IPS DF 6.9 (cell line): Measurements from ENCODE around the gene VPS26A.
A peak's percentile ranks its signal among the peaks of the same experiment; 100 is the strongest.
"Not testable (repeated sequence)": the region's sequence is repeated elsewhere in the genome, so short reads cannot be mapped to it uniquely, and the experiment has no call there.

Experiments
- DNase-seq: peaks from one replicate; pipeline ENCODE4 v3.0.0-alpha.2; 2013; ENCODE audit warnings: low read depth, low spot score
- H3K27ac ChIP-seq: one replicate; pipeline ENCODE4 v1.5.1; 2013; ENCODE audit warnings: low read length, control low read depth
- H3K27me3 ChIP-seq: 2 replicates; pipeline ENCODE4 v1.6.1; 2013; ENCODE audit warnings: mild to moderate bottlenecking, low read length; ENCODE audit not compliant: control insufficient read depth, insufficient read depth
- H3K36me3 ChIP-seq: 2 replicates; pipeline ENCODE4 v1.6.1; 2013; ENCODE audit warnings: low read length; ENCODE audit not compliant: control insufficient read depth, insufficient read depth
- H3K4me1 ChIP-seq: 2 replicates; pipeline ENCODE4 v1.6.1; 2013; ENCODE audit warnings: low read length; ENCODE audit not compliant: control insufficient read depth, insufficient read depth
- H3K4me3 ChIP-seq: 2 replicates; pipeline ENCODE4 v1.5.1; 2013; ENCODE audit warnings: mild to moderate bottlenecking, low read length
- H3K9me3 ChIP-seq: 2 replicates; pipeline ENCODE4 v1.6.1; 2013; ENCODE audit warnings: low read length, inconsistent platforms; ENCODE audit not compliant: control insufficient read depth, insufficient read depth
- WGBS: extraction: QIAGEN DNeasy Blood & Tissue Kit; methylation state at CpG from one replicate; pipeline ENCODE4 v1.1.7; 2013; ENCODE audit warnings: mixed read lengths, missing lambda C conversion rate; ENCODE audit not compliant: insufficient read length, insufficient coverage; 5-methylcytosine and 5-hydroxymethylcytosine counted together

The VPS26A gene

DNA sequence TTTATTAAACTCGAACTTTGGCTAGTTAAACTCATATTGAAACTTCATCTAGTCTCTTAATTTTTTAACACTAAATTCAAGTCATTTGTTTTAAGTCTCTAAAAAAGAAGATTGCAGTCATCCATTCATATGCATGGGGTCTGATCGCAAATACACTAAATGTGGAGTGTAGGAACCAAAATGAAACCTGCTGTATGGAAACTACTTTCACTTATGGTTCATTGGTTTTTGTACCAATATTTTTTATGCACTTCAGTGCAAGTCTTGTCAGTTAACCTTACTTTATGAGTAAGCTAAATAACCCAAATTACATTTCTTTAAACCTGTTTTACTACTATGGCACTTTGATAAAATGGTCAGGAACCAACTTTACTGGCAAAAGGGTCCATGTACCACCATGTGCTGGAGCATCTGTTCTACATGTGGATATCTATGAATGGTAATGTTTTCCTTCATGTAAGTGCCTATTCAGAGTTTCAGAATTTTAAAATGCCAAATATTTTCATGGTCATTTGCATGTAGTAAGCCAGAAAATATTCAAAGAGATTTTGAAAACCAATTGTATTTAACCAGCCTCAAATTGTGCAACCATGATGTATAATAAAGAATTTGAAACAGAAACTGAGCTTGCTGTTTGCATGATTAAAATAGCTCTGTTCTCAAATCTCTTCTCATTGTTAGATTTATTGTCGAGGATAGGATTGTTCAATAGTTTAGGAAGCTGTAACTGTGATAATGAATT lies 48.4 kb downstream of the VPS26A start:
- Histone ChIP-seq H3K4me3 (no peak overlapping the region), H3K27me3 (no peaks in the 10 kb centered on the region), H3K4me1 (no peaks in the 10 kb centered on the region), H3K36me3 (no peaks in the 10 kb centered on the region), H3K9me3 (no peaks in the 10 kb centered on the region), H3K27ac (no peak overlapping the region)
- no CpG with 5 or more reads among the region's 3 CpGs for WGBS
- DNase-seq, result no peak

DNA sequence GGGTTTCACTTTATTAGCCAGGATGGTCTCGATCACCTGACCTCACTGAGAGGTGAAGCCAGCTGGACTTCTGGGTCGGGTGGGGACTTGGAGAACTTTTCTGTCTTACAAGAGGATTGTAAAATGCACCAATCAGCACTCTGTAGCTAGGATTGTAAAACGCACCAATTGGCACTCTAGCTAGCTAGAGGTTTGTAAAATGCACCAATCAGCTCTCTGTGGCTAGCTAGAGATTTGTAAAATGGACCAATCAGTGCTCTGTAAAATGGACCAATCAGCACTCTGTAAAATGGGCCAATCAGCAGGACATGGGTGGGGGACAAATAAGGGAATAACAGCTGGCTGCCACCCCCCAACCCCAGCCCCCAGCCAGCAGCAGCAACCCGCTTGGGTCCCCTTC lies 51.3 kb downstream of the VPS26A start:
- WGBS, result no CpG with 5 or more reads among the region's 4 CpGs

DNA sequence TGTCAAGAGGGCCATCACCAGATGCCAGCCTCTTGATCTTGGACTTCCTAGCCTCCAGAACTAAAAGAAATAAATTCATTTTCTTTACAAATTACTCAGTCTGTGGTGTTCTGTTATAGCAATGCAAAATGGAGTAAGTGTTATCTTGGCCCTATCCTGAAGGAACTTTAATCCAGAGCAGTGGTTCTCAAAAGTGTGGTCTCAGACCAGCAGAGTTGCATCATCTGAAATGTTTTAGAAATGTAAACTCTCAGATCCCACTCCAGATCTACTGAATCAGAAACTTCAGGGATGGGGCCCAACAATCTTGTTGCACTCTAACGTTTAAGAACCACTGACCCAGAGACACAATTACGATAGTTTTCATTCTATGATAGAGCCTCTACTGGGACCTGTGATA lies 52.8 kb downstream of the VPS26A start:
- H3K36me3 ChIP-seq, result no peaks in the 10 kb centered on the region
- no peak overlapping the region for H3K27ac ChIP-seq
- no peaks in the 10 kb centered on the region for H3K4me1 ChIP-seq
- WGBS, result no CpG with 5 or more reads among the region's 2 CpGs
- no peaks in the 10 kb centered on the region for H3K9me3 ChIP-seq
- no peaks in the 10 kb centered on the region for H3K27me3 ChIP-seq
- H3K4me3 ChIP-seq, result no peak overlapping the region
- DNase-seq, result no peak

More for the DNA sequence above, 51.3 kb downstream of the VPS26A start:
- H3K4me1 ChIP-seq, DNase-seq, H3K27ac ChIP-seq, H3K4me3 ChIP-seq, H3K36me3 ChIP-seq, H3K9me3 ChIP-seq, H3K27me3 ChIP-seq: not testable (repeated sequence)

GRCh38 chr10:69179089-69179742 lies 55.2 kb downstream of the VPS26A start:
- Histone ChIP-seq H3K4me1 (no peaks in the 10 kb centered on the region), H3K9me3 (no peaks in the 10 kb centered on the region), H3K27ac (no peak overlapping the region), H3K4me3 (peak overlapping the region; percentile 99; the same call in 1 of the 2 replicates), H3K27me3 (no peaks in the 10 kb centered on the region), H3K36me3 (peaks cover 4% of the 10 kb centered on the region; the same call in 1 of the 2 replicates)
- WGBS, result no CpG with 5 or more reads among the region's 21 CpGs
- no peak for DNase-seq

DNA sequence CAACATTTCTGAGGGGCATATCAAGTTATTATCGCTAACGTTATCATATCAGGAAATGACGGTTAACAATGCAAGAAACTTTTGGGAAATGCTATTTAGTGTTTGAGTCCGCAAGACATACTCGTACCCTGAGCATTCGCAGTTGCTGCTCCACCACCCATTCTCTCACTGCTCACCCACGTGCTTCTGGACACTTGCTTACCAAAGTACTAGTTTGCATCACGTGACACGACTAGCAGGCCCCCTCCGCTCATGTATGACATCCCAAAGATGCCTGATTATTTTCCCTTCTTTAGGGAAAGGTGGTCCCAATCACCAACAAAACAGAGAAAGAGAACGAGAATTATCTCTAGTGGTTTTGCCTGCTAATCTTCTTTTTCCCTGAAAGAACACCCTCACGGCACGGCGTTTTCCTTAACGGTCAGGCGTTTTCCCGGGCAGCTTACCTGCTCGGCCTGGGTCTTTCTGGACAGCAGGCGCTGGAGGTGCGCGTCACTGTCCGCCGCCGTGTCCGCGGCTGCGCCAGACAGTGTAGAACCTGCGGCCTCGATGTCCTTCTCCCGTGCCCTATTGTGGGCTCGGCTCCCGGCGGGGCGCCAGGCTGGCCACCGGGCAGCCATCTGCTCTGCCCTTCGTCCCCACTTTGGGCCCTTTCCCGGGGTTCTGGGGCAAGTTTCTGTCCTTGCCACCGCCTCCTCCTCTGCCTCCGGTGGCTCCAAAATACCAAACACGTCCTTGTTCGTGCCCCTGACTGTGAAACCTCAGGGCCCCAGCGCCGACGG lies 56.0 kb downstream of the VPS26A start, which contains the start of gene SUPV3L1:
SUPV3L1 (plus strand) TSS at position 492 of the 782 bp plus-strand sequence; CDS start at position 550, 58 bp downstream.
- DNase-seq, result peak; percentile 85
- no CpG with 5 or more reads among the region's 44 CpGs for WGBS
- Histone ChIP-seq H3K36me3 (peaks cover 4% of the 10 kb centered on the region; the same call in 1 of the 2 replicates), H3K9me3 (no peaks in the 10 kb centered on the region), H3K27me3 (no peaks in the 10 kb centered on the region), H3K4me1 (no peaks in the 10 kb centered on the region), H3K4me3 (peak within 1 kb of the TSS; percentile 99), H3K27ac (no peak within 1 kb of the TSS)

GRCh38 chr10:69180525-69181204 lies 56.7 kb downstream of the VPS26A start:
- Histone ChIP-seq H3K27me3 (no peaks in the 10 kb centered on the region), H3K4me1 (no peaks in the 10 kb centered on the region), H3K9me3 (no peaks in the 10 kb centered on the region), H3K27ac (no peak overlapping the region), H3K36me3 (peaks cover 4% of the 10 kb centered on the region; the same call in 1 of the 2 replicates), H3K4me3 (peak overlapping the region; percentile 99)
- DNase-seq, result no peak
- no CpG with 5 or more reads among the region's 29 CpGs for WGBS

GRCh38 chr10:69181433-69181832 lies 57.5 kb downstream of the VPS26A start:
- peaks cover 4% of the 10 kb centered on the region; the same call in 1 of the 2 replicates for H3K36me3 ChIP-seq
- H3K27ac ChIP-seq, result no peak overlapping the region
- no peak for DNase-seq
- H3K9me3 ChIP-seq, result no peaks in the 10 kb centered on the region
- H3K4me3 ChIP-seq, result no peak overlapping the region; the same call in 1 of the 2 replicates
- no peaks in the 10 kb centered on the region for H3K27me3 ChIP-seq
- WGBS, result no CpG with 5 or more reads among the region's 1 CpG
- H3K4me1 ChIP-seq, result no peaks in the 10 kb centered on the region

- Histone ChIP-seq H3K27me3 (no peaks in the 10 kb centered on the region), H3K36me3 (peaks cover 4% of the 10 kb centered on the region; the same call in 1 of the 2 replicates), H3K4me1 (no peaks in the 10 kb centered on the region), H3K27ac (no peak overlapping the region), H3K4me3 (no peak overlapping the region), H3K9me3 (no peaks in the 10 kb centered on the region)
- WGBS, result no CpG with 5 or more reads among the region's 4 CpGs
- DNase-seq, result no peak
Measured at GRCh38 chr10:69182005-69182404, 58.0 kb downstream of the VPS26A start.

DNA sequence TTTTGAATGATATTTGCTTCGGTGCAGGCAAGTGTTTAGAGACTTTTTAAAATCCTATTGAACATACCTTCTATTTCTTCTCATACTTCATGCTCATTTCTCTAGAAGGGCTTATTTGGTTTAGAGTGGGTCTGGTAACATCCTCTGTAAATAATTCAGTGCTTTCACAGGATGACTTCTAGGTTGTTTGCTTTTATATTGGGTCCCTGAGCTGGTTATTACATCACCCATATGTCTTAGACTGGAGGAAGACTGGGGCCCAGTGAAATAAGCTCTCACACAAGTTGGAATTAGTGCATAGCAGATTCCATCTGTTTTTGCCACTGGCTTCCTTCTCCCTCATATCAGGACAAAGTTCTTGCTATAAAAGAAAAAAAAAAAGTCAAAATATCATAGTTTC lies 62.5 kb downstream of the VPS26A start:
- Histone ChIP-seq H3K9me3 (no peaks in the 10 kb centered on the region), H3K27me3 (no peaks in the 10 kb centered on the region), H3K4me3 (no peak overlapping the region), H3K36me3 (peaks cover 8% of the 10 kb centered on the region; the same call in 1 of the 2 replicates), H3K4me1 (no peaks in the 10 kb centered on the region), H3K27ac (no peak overlapping the region)
- DNase-seq, result no peak
- no CpG with 5 or more reads among the region's 1 CpG for WGBS

GRCh38 chr10:69201045-69201444 lies 77.1 kb downstream of the VPS26A start:
- H3K4me1 ChIP-seq, result no peaks in the 10 kb centered on the region
- H3K36me3 ChIP-seq, result peaks cover 3% of the 10 kb centered on the region; the same call in 1 of the 2 replicates
- no peaks in the 10 kb centered on the region for H3K9me3 ChIP-seq
- DNase-seq, result no peak
- WGBS, result no CpG with 5 or more reads among the region's 2 CpGs
- H3K27ac ChIP-seq, result no peak overlapping the region
- H3K27me3 ChIP-seq, result no peaks in the 10 kb centered on the region
- no peak overlapping the region for H3K4me3 ChIP-seq
